GM12892 (cell line): ENCODE data around the gene HEXIM2.

Experiments used
- POLR2A ChIP-seq: IDR thresholded peaks from 2 replicates; pipeline ENCODE4 v1.6.1; 2011; ENCODE audit warnings: low read depth, low read length, control low read depth
- TAF1 ChIP-seq: IDR thresholded peaks from 2 replicates; pipeline ENCODE4 v1.6.1; 2011; ENCODE audit warnings: low read depth, mild to moderate bottlenecking, control low read depth, low read length, borderline replicate concordance

- TF ChIP-seq POLR2A (no peak), TAF1 (no peak)
Measured at GRCh38 chr17:45120558-45120957, 41.1 kb upstream of the HEXIM2 start.
